ENCODE results near the gene SUSD1.
A peak's percentile ranks its signal among the peaks of the same experiment; 100 is the strongest.

Gene SUSD1

GRCh38 chr9:112063151-112063550 lies 111.9 kb downstream of the SUSD1 start:
- no peak for DNase-seq

- DNase-seq, result peak; percentile 47
These were observed 113.9 kb downstream of the SUSD1 start for GRCh38 chr9:112061152-112061740.

- DNase-seq, result no peak
These were observed 115.2 kb downstream of the SUSD1 start for GRCh38 chr9:112059966-112060320.

- no peak for DNase-seq
These were observed 115.7 kb downstream of the SUSD1 start for GRCh38 chr9:112059145-112059965.

- no peak for DNase-seq
These were observed 118.1 kb downstream of the SUSD1 start for GRCh38 chr9:112056996-112057395.

GRCh38 chr9:112054916-112055315 lies 120.2 kb downstream of the SUSD1 start:
- DNase-seq, result no peak

- DNase-seq, result no peak
These were observed 123.3 kb downstream of the SUSD1 start for GRCh38 chr9:112051812-112052211.

GRCh38 chr9:112050544-112051475 lies 124.3 kb downstream of the SUSD1 start:
- no peak for DNase-seq

GRCh38 chr9:112049811-112050516 lies 125.1 kb downstream of the SUSD1 start:
- DNase-seq, result no peak

- no peak for DNase-seq
These were observed 126.0 kb downstream of the SUSD1 start for GRCh38 chr9:112048924-112049691.

GRCh38 chr9:112047538-112048066 lies 127.5 kb downstream of the SUSD1 start:
- DNase-seq, result no peak

GRCh38 chr9:112046181-112046580 lies 128.9 kb downstream of the SUSD1 start:
- no peak for DNase-seq

GRCh38 chr9:112044881-112045280 lies 130.2 kb downstream of the SUSD1 start:
- no peak for DNase-seq

- no peak for DNase-seq
These were observed 130.9 kb downstream of the SUSD1 start for GRCh38 chr9:112044186-112044585.

GRCh38 chr9:112043423-112043822 lies 131.7 kb downstream of the SUSD1 start:
- no peak for DNase-seq

GRCh38 chr9:112042769-112043168 lies 132.3 kb downstream of the SUSD1 start:
- DNase-seq, result no peak

GRCh38 chr9:112042244-112042638 lies 132.9 kb downstream of the SUSD1 start:
- no peak for DNase-seq

- DNase-seq, result peak; percentile 33
These were observed 133.4 kb downstream of the SUSD1 start for GRCh38 chr9:112041536-112042243.

- no peak for DNase-seq
These were observed 133.9 kb downstream of the SUSD1 start for GRCh38 chr9:112041199-112041535.

GRCh38 chr9:112038017-112038408 lies 137.1 kb downstream of the SUSD1 start:
- no peak for DNase-seq
